GM12875 (cell line): Measurements from ENCODE around the gene SVIL.

Source experiments
- H3K4me3 ChIP-seq: one replicate; pipeline ENCODE4 v1.5.1; 2011; ENCODE audit warnings: low read depth, low read length, control low read depth
- TF ChIP-seq, protein P1 (sequence below): IDR thresholded peaks from 2 replicates; pipeline ENCODE4 v1.5.1; 2011; ENCODE audit warnings: low read depth, mild to moderate bottlenecking, control low read depth, inconsistent platforms, low read length, moderate library complexity, borderline replicate concordance; ENCODE audit not compliant: insufficient read depth

SVIL gene

DNA sequence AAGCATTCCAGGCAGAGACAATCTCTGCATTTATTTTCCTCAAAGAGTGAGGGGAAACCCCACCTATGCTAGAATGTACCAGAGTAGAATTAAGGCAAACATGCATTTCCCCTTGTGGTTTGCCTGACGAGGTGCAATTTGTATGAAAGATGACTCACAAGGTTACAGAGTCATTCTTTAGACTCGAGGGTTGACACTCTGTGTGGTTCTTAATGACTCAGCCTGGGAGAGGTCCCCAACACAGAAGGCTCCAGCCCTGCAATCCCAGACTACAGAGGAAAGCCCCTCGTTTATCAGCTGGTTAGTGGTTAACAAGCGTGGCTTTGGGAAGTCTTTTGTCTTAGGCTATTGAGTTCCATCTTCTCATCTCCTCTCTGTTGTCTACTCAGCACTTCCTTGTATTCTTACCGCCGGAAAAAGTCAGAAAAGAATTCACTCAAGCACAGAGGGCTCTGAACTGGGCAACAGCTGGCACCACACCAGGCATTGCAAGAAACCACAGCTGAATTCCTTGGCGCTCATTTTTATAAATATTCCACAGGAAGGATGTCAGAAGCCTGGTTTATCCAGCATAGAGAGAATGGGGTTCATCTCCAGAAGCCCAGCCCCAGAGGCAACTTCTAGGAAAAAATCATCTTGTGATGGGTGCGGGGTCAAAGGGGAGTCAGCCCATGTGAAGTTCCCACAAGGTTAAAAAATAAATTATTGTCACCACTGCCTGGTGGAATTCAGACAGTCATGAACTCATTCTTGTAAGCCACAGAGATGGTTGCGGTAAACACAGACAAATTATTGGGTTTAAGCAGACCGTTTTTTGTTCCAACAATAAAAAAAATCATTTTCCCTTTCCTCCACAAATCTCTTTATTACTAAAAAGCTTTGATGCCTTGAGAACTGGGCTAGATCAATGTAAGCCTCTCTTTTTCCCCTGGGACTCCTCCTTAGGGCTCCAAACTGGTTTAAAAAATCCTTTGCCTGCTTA lies 24.5 kb upstream of the SVIL start:
- no peak overlapping the region for H3K4me3 ChIP-seq

DNA sequence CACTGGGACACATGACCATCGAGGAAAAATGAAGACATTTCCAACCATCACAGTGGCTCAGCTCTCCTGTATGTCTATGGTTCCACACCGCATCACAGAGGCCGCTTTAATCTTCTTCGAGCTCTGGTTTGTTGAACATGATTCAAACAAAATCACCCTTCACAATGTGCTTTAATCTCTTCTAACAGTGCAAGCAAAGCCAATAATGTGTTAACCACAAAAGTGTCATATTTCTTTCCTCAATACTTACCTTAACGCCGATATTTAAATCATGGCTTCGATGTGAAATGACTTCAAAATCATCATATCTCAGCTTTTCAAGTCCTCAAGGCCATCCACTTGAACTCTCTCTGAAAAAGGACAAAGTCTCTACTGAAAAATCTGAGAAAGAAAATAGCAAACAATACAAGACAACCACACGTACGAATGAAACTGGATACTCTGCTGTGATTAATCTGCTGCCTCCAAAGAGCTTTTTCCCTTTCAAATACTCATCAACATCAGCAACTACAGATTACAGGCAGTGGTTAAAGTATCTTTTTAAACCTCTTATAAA lies 23.0 kb upstream of the SVIL start:
- no peak overlapping the region for H3K4me3 ChIP-seq
- TF ChIP-seq, protein P1, sequence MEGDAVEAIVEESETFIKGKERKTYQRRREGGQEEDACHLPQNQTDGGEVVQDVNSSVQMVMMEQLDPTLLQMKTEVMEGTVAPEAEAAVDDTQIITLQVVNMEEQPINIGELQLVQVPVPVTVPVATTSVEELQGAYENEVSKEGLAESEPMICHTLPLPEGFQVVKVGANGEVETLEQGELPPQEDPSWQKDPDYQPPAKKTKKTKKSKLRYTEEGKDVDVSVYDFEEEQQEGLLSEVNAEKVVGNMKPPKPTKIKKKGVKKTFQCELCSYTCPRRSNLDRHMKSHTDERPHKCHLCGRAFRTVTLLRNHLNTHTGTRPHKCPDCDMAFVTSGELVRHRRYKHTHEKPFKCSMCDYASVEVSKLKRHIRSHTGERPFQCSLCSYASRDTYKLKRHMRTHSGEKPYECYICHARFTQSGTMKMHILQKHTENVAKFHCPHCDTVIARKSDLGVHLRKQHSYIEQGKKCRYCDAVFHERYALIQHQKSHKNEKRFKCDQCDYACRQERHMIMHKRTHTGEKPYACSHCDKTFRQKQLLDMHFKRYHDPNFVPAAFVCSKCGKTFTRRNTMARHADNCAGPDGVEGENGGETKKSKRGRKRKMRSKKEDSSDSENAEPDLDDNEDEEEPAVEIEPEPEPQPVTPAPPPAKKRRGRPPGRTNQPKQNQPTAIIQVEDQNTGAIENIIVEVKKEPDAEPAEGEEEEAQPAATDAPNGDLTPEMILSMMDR = no peak

More for the DNA sequence above, 24.5 kb upstream of the SVIL start:
- TF ChIP-seq, protein P1 = no peak

DNA sequence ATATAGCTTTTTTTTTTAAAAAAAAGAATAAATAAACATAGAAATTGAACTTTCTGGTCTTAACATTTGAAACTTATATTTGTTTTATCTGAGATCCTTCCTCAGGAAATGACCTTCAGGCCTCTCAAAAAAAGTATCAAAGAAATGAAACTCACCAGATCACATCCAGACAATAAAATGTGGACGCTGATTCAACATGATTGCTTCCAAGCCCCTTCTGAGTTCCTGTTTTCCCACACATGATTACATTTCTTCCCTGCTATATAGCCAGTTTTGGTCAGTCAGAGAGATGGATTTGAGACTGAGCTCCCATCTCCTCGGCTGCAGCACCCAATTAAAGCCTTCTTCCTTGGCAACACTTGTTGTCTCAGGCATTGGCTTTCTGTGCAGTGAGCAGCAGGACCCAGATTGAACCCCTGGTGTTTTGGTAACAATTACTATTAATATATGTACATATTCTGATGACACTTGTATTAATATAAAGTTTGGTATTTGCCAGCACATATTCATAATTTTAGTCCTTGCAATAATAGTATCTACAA lies 21.8 kb upstream of the SVIL start:
- H3K4me3 ChIP-seq = no peak overlapping the region
- TF ChIP-seq, protein P1 = no peak

DNA sequence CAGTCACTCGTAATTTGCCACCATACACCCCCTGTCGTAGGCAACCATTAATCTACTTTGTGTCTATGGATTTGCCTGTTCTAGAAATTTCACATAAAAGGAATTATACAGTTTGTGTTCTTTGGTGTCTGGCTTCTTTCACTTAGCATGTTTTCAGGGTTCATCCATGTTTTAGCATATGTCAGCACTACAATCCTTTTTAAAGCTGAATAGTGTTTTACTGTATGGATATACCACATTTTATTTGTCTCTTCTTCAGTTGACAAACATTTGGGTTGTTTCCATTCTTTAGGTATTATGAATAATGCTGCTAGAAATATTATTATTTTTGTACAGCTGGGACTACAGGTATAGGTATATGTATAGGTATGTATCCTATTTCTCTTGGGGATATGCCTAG lies 17.4 kb upstream of the SVIL start:
- H3K4me3 ChIP-seq = no peak overlapping the region
- TF ChIP-seq, protein P1 = no peak

DNA sequence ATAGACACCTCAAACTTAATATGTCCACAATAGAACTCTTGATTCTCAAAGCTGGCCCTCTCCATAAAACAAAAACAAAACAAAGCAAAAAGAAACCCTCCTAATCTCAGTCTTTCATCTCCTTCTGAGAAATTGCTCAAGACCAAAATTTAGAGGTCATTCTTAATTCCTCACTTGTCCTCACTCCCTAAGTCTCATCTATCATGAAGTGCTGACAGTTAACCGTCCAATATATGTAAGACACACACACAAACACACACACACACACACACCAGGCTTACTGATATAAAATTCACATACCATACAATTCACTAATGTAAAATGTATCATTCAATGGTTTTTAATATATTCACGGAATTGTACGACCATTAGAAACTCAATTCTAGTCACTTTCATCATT lies 17.0 kb upstream of the SVIL start:
- TF ChIP-seq, protein P1 = no peak
- H3K4me3 ChIP-seq = no peak overlapping the region

DNA sequence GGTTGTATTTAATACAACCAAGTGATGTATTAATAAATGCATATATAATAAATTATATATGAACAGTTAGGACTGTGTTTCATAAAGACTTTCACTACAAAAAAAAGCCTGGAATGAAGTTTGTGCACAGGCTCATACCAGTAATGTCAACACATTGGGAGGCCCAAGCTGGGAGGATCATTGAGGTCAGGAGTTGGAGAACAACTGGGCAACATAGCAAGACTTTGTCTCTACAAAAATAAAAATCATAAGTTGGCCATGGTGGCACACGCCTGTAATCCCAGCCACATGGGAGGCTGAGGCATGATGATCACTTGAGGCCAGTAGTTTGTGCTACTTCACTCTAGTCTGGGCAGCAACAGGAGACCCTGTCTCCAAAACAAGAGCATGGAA lies 15.8 kb upstream of the SVIL start:
- TF ChIP-seq, protein P1 = no peak
- H3K4me3 ChIP-seq = no peak overlapping the region
